HL-60 (cell line): ENCODE results near the gene PANK2.

Experiments used
- POLR2AphosphoS5 ChIP-seq: IDR thresholded peaks from 2 replicates; pipeline ENCODE4 v1.6.1; 2012; ENCODE audit warnings: low read depth
- TF ChIP-seq, protein P1 (sequence below): IDR thresholded peaks from one replicate; pipeline ENCODE4 v1.5.1; 2011; ENCODE audit warnings: low read length, control low read depth, inconsistent platforms; ENCODE audit not compliant: insufficient read depth
- TF ChIP-seq, protein P2 (sequence below): IDR thresholded peaks from 2 replicates; pipeline ENCODE4 v1.6.1; 2012; ENCODE audit warnings: low read depth; ENCODE audit not compliant: insufficient replicate concordance

DNA sequence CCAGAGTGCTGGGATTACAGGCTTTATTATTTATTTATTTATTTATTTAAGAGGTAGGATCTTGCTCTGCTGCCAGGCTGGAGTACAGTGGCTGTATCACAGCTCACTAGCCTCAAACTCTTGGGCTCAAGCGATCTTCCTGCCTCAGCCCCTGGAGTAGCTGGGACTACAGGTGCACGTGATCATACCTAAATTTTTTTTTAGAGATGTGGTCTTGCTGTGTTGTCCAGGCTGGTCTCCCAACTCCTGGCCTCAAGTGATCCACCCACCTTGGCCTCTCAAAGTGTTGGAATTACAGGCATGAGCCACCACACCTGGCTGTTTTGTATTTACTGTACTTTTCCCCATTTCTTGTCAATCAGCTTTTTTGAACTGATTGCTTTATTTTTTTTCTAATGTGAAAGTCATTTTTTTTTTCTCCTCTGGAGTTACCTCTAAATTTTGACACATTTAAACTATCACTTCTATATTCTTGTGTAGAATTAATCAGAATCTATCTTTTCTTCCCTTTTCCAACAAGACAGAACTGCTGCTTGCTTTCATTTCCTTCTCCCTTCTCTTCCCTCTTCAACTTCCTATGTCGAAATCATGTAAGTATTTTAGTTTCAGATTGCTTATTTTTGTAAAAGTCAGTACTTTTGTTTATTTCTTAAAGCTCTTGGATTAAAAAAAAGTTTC, 12.0 kb downstream of the PANK2 start:
- TF ChIP-seq, protein P1, sequence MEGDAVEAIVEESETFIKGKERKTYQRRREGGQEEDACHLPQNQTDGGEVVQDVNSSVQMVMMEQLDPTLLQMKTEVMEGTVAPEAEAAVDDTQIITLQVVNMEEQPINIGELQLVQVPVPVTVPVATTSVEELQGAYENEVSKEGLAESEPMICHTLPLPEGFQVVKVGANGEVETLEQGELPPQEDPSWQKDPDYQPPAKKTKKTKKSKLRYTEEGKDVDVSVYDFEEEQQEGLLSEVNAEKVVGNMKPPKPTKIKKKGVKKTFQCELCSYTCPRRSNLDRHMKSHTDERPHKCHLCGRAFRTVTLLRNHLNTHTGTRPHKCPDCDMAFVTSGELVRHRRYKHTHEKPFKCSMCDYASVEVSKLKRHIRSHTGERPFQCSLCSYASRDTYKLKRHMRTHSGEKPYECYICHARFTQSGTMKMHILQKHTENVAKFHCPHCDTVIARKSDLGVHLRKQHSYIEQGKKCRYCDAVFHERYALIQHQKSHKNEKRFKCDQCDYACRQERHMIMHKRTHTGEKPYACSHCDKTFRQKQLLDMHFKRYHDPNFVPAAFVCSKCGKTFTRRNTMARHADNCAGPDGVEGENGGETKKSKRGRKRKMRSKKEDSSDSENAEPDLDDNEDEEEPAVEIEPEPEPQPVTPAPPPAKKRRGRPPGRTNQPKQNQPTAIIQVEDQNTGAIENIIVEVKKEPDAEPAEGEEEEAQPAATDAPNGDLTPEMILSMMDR: no peak
- TF ChIP-seq POLR2AphosphoS5: no peak
- TF ChIP-seq, protein P2, sequence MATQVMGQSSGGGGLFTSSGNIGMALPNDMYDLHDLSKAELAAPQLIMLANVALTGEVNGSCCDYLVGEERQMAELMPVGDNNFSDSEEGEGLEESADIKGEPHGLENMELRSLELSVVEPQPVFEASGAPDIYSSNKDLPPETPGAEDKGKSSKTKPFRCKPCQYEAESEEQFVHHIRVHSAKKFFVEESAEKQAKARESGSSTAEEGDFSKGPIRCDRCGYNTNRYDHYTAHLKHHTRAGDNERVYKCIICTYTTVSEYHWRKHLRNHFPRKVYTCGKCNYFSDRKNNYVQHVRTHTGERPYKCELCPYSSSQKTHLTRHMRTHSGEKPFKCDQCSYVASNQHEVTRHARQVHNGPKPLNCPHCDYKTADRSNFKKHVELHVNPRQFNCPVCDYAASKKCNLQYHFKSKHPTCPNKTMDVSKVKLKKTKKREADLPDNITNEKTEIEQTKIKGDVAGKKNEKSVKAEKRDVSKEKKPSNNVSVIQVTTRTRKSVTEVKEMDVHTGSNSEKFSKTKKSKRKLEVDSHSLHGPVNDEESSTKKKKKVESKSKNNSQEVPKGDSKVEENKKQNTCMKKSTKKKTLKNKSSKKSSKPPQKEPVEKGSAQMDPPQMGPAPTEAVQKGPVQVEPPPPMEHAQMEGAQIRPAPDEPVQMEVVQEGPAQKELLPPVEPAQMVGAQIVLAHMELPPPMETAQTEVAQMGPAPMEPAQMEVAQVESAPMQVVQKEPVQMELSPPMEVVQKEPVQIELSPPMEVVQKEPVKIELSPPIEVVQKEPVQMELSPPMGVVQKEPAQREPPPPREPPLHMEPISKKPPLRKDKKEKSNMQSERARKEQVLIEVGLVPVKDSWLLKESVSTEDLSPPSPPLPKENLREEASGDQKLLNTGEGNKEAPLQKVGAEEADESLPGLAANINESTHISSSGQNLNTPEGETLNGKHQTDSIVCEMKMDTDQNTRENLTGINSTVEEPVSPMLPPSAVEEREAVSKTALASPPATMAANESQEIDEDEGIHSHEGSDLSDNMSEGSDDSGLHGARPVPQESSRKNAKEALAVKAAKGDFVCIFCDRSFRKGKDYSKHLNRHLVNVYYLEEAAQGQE: no peak
